Measurements from ENCODE around the gene AATK. TPM values are rescaled to one million over a fixed set of nuclear protein-coding genes. Genes with fewer than 3 reads are reported as not detected.
"Not testable (repeated sequence)": the region's sequence is repeated elsewhere in the genome, so short reads cannot be mapped to it uniquely, and the experiment has no call there.

AATK gene
- total and polyA plus RNA-seq, 10 donors: 2.5 to 69.5 (median 20.1) TPM

DNA sequence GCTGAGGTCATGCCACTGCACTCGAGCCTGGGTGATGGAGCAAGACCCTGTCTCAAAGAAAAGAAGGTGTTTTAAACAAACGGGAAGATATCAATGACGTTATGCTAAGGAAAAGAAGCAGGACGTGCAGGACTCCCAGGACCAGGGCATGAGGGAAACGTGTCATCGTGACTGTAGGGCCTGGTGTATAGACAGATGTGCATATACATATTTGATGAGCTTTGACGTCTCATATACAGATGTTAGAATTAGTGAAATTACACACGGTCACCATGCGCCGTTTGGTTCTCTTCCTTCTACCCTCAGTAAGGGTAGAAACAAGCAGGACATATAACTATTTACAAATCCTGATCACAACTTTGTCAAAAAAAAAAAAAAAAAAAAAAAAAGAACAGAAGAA is 18.3 kb downstream of the AATK start:
- 79 to 90% (median 80%) methylated on average over 10 of the region's 10 CpGs for WGBS, 5 donors
- H3K4me3 ChIP-seq: no peak overlapping the region
- intact Hi-C loops (cut with DNase I; ENCODE audit: low total_unique reads): loop anchor here (10.0 kb wide), 1 partner anchor 47 kb away; no protein-coding TSS in a partner anchor
- H3K4me1 ChIP-seq: peaks cover 0 to 64% (median 42%) of the 10 kb centered on the region in 6 donors
- DNase-seq: no peak
- peaks cover 0 to 10% (median 0%) of the 10 kb centered on the region in 7 donors for H3K27me3 ChIP-seq (replicated peaks in 1 of 7)
- no peaks in the 10 kb centered on the region for H3K9me3 ChIP-seq
- TF ChIP-seq CTCF (IDR thresholded peaks at IDR 0.05 in 8 of 11, conservative IDR thresholded peaks at IDR 0.05 in 3 of 11) (no peak), POLR2AphosphoS5 (IDR thresholded peaks at IDR 0.05) (no peak), POLR2A (IDR thresholded peaks at IDR 0.05) (no peak)
- no peaks in the 10 kb centered on the region for H3K36me3 ChIP-seq
- no peak overlapping the region for H3K27ac ChIP-seq

GRCh38 chr17:81146208-81146607 is 19.8 kb downstream of the AATK start:
- intact Hi-C loops (cut with DNase I; ENCODE audit: low total_unique reads): loop anchor here (10.0 kb wide), 1 partner anchor 49 kb away; no protein-coding TSS in a partner anchor
- peak in 1 of 3 donors; percentile 45 for TF ChIP-seq POLR2AphosphoS5 (IDR thresholded peaks at IDR 0.05)
- WGBS, 5 donors: 60 to 76% (median 65%) methylated on average over 10 of the region's 10 CpGs
- not testable (repeated sequence) for H3K9me3 ChIP-seq, DNase-seq, H3K36me3 ChIP-seq
- Histone ChIP-seq H3K27ac (peak overlapping the region in 4 of 8 donors; percentile 6 to 75 (median 64)), H3K27me3 (replicated peaks in 1 of 7) (peaks cover 0 to 13% (median 0%) of the 10 kb centered on the region in 7 donors), H3K4me3 (peak overlapping the region in 1 of 8 donors; percentile 19), H3K4me1 (peaks cover 5 to 64% (median 33%) of the 10 kb centered on the region in 6 donors)

GRCh38 chr17:81144423-81144781 is 21.6 kb downstream of the AATK start:
- intact Hi-C loops (cut with DNase I; ENCODE audit: low total_unique reads): loop anchor here (5.0 to 10.0 kb wide), 2 partner anchors 50 to 98 kb away; no protein-coding TSS in a partner anchor
- no peak for TF ChIP-seq CTCF (IDR thresholded peaks at IDR 0.05 in 8 of 11, conservative IDR thresholded peaks at IDR 0.05 in 3 of 11)
- no peak for TF ChIP-seq POLR2A (IDR thresholded peaks at IDR 0.05)
- no peak for TF ChIP-seq POLR2AphosphoS5 (IDR thresholded peaks at IDR 0.05)
- Histone ChIP-seq H3K27ac (no peak overlapping the region), H3K9me3 (no peaks in the 10 kb centered on the region), H3K4me1 (peaks cover 5 to 46% (median 16%) of the 10 kb centered on the region in 6 donors), H3K4me3 (no peak overlapping the region), H3K36me3 (no peaks in the 10 kb centered on the region), H3K27me3 (replicated peaks in 1 of 7) (peaks cover 0 to 7% (median 0%) of the 10 kb centered on the region in 7 donors)
- DNase-seq: no peak
- 72 to 100% (median 83%) methylated on average over 3 to 14 of the region's 14 CpGs for WGBS, 5 donors

- TF ChIP-seq POLR2A (IDR thresholded peaks at IDR 0.05) (no peak), CTCF (IDR thresholded peaks at IDR 0.05 in 8 of 11, conservative IDR thresholded peaks at IDR 0.05 in 3 of 11) (no peak), POLR2AphosphoS5 (IDR thresholded peaks at IDR 0.05) (peak in 1 of 3 donors; percentile 21)
- peaks cover 0 to 7% (median 0%) of the 10 kb centered on the region in 7 donors for H3K27me3 ChIP-seq (replicated peaks in 1 of 7)
- H3K9me3 ChIP-seq: no peaks in the 10 kb centered on the region
- H3K27ac ChIP-seq: no peak overlapping the region
- peaks cover 5 to 41% (median 13%) of the 10 kb centered on the region in 6 donors for H3K4me1 ChIP-seq
- WGBS, 5 donors: 78 to 90% (median 83%) methylated on average over 14 to 17 of the region's 17 CpGs
- H3K4me3 ChIP-seq: no peak overlapping the region
- no peaks in the 10 kb centered on the region for H3K36me3 ChIP-seq
- DNase-seq: no peak
- intact Hi-C loops (cut with DNase I; ENCODE audit: low total_unique reads): loop anchor here (5.0 to 10.0 kb wide), 2 partner anchors 51 to 98 kb away; no protein-coding TSS in a partner anchor
These were observed 22.2 kb downstream of the AATK start for GRCh38 chr17:81143717-81144422.
